Measurements from ENCODE around the gene LPP. TPM values are rescaled to one million over a fixed set of nuclear protein-coding genes. Genes with fewer than 3 reads are reported as not detected.

Gene LPP
- total RNA-seq, 1 experiment from 2014 or later: 54.0 TPM

GRCh38 chr3:188881954-188882641 is 728.1 kb downstream of the LPP start:
- ChIA-PET POLR2A (interaction anchor here (1.1 kb wide), 1 partner anchor 68 kb away, joined by 3 read pairs; no protein-coding TSS in a partner anchor), CTCF (interaction anchor here (1.3 kb wide), 1 partner anchor 1142 kb away, joined by 4 read pairs; no protein-coding TSS in a partner anchor)
- H3K79me2 ChIP-seq (ENCODE audit: insufficient read depth, low read length): no peaks in the 10 kb centered on the region

More at GRCh38 chr3:188881954-188882641, 728.1 kb downstream of the LPP start:
- Histone ChIP-seq H3K4me3 (replicated peaks in 1 of 2; ENCODE audit: low read depth in 1 of 2, low read length in 2 of 2) (peak overlapping the region in 1 of 2 experiments; percentile 22; a peak in 2 of 4 replicates), H3K27ac (ENCODE audit: low read depth, low read length) (peak overlapping the region; percentile 82; the same call in 1 of the 2 replicates), H2AFZ (ENCODE audit: low read depth, low read length, poor library complexity, severe bottlenecking) (no peak overlapping the region), H3K9me2 (ENCODE audit: insufficient read depth) (no peaks in the 10 kb centered on the region), H3K4me2 (ENCODE audit: low read length) (peak overlapping the region; percentile 73), H3K9me3 (ENCODE audit: control insufficient read depth in 1 of 2, insufficient read depth in 1 of 2, low read depth in 1 of 2, low read length in 2 of 2) (no peaks in the 10 kb centered on the region), H3K36me3 (ENCODE audit: control insufficient read depth in 1 of 2, insufficient read depth in 2 of 2, low read length in 2 of 2) (no peaks in the 10 kb centered on the region), H4K20me1 (ENCODE audit: insufficient read depth) (no peaks in the 10 kb centered on the region), H3K4me1 (ENCODE audit: control insufficient read depth in 1 of 2, insufficient read depth in 2 of 2, low read length in 2 of 2) (peaks cover 22 to 29% of the 10 kb centered on the region in 2 experiments), H3K27me3 (ENCODE audit: insufficient read depth, low read length) (no peaks in the 10 kb centered on the region), H3K9ac (ENCODE audit: low read length) (peak overlapping the region; percentile 29; the same call in 1 of the 2 replicates)
- RAD21 ChIA-PET (ENCODE audit: low non-redundant PET in 1 of 2, low total read pairs in 2 of 2, uncharacterized antibody in 2 of 2, unreplicated experiment in 2 of 2): no interaction called here
- peak; percentile 83 for ATAC-seq
- BruUV-seq (replicated peaks): no TSS peak
- intact Hi-C loops (cut with micrococcal nuclease): no loop called here
- TF ChIP-seq SP1 (IDR thresholded peaks at IDR 0.05; ENCODE audit: low read depth) (peak; percentile 83), TCF7L2 (IDR thresholded peaks at IDR 0.05; ENCODE audit: borderline replicate concordance, extremely low read depth, insufficient read depth, insufficient read length) (no peak), POLR2AphosphoS5 (IDR thresholded peaks at IDR 0.05; ENCODE audit: low read depth, low read length) (peak; percentile 32; the same call in 1 of the 2 replicates), SRF (IDR thresholded peaks at IDR 0.05; ENCODE audit: low read depth) (peak; percentile 61; the same call in 1 of the 2 replicates), ZFX (IDR thresholded peaks at IDR 0.05) (no peak), ZBTB33 (IDR thresholded peaks at IDR 0.05; ENCODE audit: extremely low read depth, insufficient replicate concordance, low read length) (no peak), JUND (IDR thresholded peaks at IDR 0.05) (peak; percentile 93), ATF3 (IDR thresholded peaks at IDR 0.05) (0 out of 2 replicates have a peak, but pooled peaks have one; percentile 37), EZH2phosphoT487 (IDR thresholded peaks at IDR 0.05; ENCODE audit: borderline replicate concordance) (no peak), RAD21 (IDR thresholded peaks at IDR 0.05; ENCODE audit: low read depth) (peak; percentile 26), CBX3 (IDR thresholded peaks at IDR 0.05; ENCODE audit: low read depth) (peak; percentile 73; the same call in 1 of the 2 replicates), ZNF274 (IDR thresholded peaks at IDR 0.05; ENCODE audit: low read depth, low read length) (no peak), EGR1 (IDR thresholded peaks at IDR 0.05; ENCODE audit: low read depth) (0 out of 2 replicates have a peak, but pooled peaks have one; percentile 28), CEBPB (IDR thresholded peaks at IDR 0.05; ENCODE audit: low read depth) (peak; percentile 81), FOSL1 (IDR thresholded peaks at IDR 0.05; ENCODE audit: low read depth) (peak; percentile 96), CTCF (IDR thresholded peaks at IDR 0.05 in 2 of 3, conservative IDR thresholded peaks at IDR 0.05 in 1 of 3; ENCODE audit: borderline replicate concordance in 1 of 3, insufficient read depth in 1 of 3, low read depth in 2 of 3, low read length in 2 of 3) (no peak), SIN3A (IDR thresholded peaks at IDR 0.05; ENCODE audit: low read depth) (peak; percentile 61; the same call in 1 of the 2 replicates), MAX (IDR thresholded peaks at IDR 0.05) (no peak)
- peak; percentile 79 for DNase-seq (ENCODE audit: low read depth, low spot score)
